Measurements from ENCODE around the gene MAL. TPM values are rescaled to one million over a fixed set of nuclear protein-coding genes. Genes with fewer than 3 reads are reported as not detected.

MAL gene
- polyA plus RNA-seq, 3 donors: 271 to 300 (median 279) TPM

DNA sequence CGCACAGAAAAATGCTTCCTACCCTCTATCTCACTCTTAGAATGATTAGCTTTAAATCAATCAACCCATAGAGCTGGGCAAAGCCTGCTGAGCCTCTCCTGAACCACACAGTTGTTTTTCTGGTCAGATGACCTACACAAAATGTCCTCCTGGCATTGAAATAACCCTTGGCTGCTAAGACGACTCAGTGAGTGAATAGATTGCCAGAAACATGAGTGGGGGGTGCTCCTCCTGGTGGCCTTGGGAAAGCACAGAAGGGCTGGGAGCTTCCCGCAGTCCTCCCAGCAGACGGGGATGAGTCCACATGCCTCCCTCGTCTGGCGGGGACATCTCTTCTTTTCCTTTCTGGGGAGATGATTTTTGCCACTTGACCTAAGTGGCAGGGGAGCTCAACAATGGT, 14.9 kb downstream of the MAL start:
- DNase-seq (ENCODE audit: extremely low read depth in 1 of 11, low read depth in 9 of 11, low spot score in 4 of 11): no peak

DNA sequence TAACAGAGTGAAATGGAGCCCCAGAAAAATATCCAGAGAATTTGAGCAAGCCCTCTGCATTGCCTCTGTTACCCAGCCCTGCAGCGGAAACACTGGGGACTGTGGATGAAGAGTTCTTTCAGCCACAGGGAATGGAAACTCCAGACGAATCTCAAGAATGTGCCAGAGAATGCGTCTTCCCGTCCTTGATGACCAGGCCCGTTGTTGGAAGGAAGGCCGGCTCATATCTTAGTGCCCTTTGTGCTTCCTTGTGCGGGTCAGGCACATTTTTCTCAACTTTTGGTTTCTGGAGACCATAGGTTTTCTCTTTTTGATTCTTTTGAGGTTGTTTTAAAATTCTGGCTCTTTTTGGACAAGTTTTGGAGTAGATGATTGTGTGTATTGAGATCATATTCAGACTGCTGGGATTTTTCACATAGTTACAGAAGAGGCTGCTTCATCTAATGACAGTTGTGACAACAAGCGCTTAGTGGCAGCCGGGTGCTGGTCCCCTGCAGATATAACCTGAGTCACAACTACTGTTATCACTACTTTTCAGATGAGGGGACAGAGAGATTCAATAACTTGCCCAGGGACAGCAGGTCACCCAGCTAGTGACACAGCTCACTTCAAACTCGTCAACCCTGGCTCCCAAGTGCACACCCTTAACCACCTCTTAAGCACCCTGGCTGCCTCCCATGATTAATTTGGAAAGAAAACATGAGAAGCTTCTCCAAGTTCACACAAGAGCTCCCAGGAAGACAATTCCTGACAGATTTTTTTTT, 15.7 kb downstream of the MAL start:
- DNase-seq (ENCODE audit: extremely low read depth in 1 of 11, low read depth in 9 of 11, low spot score in 4 of 11): no peak

DNA sequence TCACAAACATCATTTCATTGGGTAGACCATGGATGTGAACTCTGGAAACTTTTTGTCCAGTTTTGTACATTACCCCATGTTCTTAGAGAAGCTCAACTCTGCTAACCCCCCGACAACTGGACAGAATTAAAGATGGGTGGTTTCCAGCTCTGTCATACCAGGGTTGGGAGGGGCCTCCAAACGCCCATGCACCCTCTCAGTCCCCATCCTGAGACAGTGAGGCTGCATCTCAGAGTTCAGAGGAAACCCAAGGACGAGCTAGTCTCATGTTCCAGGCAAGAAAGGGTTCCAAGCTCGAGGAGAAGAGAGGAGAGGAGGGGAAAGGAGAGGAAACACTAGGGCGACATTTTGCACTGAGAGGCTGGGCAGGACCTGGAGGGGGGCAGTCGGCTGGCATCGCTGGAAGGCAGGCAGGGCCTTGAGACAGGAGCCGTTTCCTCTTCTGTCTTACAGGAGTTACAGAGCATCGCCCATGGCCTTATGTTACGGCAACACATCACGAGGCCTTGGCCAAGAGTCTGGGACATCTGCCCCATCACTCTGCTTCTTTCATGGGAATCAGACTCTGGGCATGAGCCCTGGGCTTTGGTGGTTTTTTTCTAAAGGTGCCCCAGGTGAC, 16.4 kb downstream of the MAL start:
- DNase-seq (ENCODE audit: extremely low read depth in 1 of 11, low read depth in 9 of 11, low spot score in 4 of 11): no peak

DNA sequence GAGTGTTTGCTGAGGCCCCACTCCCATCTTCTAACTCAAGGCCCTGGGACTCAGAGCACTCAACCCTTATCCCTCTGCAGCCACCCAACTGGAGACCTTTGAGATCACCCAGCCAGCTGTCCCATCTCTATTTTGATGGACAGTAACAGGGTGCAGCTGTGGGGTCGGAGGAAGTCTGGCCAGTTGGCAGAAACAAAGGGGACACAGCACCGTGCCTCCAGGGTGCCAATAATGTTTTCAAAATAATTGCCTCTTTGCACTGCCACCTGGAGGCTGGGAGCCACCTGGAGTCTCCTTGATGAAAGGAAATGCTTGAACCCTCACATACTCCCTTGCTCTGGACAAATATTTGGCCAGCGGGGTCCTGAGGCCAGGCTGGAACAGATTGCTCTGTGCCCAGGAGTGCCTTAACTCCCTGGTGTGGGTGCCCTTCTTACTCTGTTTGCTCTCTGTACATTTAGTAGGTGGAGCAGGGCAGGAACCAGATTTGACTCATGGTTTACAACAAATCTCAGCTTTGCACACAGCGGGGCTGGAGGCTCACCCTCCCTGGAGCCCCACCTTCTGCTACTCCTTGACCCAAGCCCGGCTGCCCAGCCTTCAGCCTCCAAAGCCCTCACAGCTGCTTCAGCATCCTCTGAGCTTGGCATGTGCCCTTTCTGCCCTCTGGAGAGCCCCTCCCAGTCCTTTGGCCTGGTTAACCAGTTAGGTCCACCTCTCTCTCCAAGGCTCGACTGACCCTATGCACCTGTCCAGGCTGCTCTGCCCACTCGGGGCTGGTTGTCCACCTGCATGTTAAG, 17.2 kb downstream of the MAL start:
- DNase-seq (ENCODE audit: extremely low read depth in 1 of 11, low read depth in 9 of 11, low spot score in 4 of 11): no peak

DNA sequence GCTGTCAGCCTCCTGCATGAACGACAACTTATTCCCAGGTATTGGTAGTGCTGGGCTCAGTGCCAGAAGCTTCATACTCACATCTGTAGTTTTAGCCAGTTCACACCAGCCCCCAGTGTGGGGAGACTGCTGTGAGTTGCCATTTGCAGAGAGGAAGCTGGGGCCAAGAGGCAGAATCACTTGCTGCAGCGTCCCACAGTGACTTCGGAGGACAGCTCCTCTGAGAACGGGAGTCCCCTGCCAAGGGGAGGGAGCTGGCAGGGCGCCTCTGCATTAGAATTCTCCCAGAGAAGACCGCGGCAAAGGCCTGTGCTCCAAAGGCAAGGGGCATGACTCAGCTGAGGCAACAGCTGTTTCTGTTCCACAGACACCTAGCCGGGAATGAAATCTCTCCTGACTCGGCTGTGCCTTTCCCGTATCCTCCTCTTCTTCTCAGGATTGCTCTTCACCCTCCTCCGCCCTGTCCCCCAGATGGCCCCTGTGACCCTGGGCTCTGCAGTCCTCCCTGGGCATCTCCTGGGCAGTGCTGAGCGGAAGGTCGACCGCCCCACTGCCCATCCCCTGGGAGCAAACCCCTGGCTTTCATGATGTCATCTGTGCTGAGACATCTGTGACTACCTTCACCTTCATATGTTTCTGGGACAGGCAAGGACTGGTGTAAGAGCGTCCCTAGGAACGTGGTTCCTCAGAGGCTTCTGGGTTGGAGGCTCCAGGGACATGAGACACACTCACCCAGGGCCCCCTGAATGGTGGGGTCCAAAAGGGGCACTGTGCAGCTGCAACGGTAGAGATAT, 18.0 kb downstream of the MAL start:
- DNase-seq (ENCODE audit: extremely low read depth in 1 of 11, low read depth in 9 of 11, low spot score in 4 of 11): no peak

DNA sequence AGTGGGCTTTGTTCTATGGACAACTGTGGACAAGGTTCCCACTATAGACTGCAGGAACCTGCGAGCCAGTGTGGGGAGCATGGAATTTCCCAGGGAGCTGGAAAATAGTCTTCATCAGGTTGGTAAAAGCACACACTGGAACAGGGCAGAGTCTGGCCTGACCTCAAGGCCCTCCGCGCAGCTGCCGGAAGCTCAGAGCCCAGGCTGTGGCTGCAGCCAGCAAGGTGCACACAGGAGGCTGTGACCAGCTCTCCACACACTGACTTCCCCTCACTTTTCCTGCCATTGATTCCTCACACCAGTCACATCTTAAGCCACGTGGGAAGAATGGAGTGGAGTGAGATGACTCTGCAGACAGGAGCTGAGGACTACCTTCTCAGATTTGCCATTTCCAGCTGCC, 19.1 kb downstream of the MAL start:
- no peak for DNase-seq (ENCODE audit: extremely low read depth in 1 of 11, low read depth in 9 of 11, low spot score in 4 of 11)

DNA sequence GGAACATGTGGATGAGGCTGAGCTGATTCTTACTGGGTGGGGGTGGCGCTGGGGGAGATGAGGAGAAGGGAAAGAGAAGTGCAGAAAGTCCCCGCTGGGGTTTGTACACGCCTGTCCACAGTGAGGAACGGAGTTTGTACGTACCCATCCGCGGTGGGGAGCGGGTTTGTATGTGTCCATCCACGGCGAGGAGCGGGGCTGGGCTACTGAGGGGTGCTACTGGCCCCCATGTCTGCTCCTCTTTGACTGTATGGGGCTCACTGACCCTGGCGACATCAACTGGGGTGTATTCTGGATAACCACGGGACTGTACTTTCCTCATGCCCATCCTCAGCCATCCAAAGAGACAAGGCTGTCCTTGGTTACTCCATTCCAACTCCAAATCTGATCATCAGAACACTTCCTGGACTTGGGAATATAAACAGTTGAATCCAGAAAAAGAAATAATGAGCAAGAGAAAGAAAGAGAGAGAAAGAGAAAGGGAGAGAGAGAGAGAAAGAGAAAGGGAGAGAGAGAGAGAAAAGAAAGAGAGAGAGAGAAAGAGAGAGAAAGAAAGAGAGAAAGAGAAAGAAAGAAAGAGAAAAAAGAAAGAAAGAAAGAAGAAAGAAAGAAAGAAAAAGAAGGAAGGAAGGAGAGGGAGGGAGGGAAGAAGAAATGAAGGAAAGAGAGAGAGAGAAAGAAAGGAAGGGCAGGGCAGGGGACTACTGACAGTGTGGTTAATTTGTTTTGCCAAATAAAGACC, 21.0 kb downstream of the MAL start:
- DNase-seq (ENCODE audit: extremely low read depth in 1 of 11, low read depth in 9 of 11, low spot score in 4 of 11): no peak

DNA sequence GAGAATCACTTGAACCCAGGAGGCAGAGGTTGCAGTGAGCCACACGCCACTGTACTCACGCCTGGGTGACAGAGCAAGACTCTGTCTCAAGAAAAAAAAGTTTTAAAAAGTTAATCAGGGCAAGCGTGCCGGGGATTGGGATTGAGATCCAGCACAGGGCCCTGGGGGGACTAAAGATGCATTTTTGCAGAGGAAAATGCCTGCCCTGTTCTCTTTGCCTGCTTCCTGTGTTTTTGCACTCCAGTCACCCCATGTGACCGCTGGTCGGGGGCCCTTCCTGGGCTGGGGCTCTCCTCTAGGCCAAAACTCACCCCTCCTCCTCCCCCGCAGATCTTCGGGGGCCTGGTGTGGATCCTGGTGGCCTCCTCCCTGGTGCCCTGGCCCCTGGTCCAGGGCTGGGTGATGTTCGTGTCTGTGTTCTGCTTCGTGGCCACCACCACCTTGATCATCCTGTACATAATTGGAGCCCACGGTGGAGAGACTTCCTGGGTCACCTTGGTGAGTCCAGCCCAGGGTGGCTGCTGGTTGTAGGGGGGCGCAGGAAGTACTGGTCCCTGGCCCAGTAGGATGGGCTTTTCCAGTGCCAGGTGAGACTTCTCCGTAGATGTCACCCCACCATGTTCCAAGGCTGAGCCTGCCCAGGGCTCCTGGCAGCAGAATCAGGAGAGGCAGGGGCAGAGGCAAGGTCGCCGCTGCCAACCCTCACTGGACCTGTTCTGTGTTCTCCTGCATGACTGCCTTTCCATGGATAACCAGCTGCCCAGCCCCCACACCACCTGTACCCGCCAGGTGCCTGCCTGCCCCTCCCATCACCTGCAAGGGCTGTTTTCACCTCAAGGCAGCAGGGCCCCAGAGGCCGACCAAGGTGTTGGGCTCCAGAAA, 22.4 kb downstream of the MAL start:
- DNase-seq (ENCODE audit: extremely low read depth in 1 of 11, low read depth in 9 of 11, low spot score in 4 of 11): no peak

GRCh38 chr2:95048825-95049682, 23.5 kb downstream of the MAL start:
- no peak for DNase-seq (ENCODE audit: extremely low read depth in 1 of 11, low read depth in 9 of 11, low spot score in 4 of 11)

GRCh38 chr2:95049683-95049955, 24.1 kb downstream of the MAL start:
- DNase-seq (ENCODE audit: extremely low read depth in 1 of 11, low read depth in 9 of 11, low spot score in 4 of 11): no peak

DNA sequence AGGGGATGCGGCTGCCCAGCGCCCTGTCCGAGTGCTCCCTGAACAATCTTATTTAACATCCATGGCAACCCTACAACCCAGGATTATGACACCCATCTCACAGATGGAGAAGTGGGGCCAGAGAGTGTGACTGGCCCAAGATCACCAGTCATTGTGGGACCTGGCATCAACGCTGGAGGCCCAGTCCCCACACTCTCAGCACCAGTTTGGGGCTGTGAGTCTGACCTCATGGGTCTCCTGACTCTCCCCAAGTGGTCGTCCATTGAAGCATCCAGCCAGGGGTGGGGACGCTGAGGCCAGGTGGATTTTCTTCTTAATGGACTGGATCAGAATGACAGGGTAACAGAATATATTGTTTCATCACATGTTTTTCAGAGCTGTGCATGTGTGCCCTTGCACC, 24.5 kb downstream of the MAL start:
- no peak for DNase-seq (ENCODE audit: extremely low read depth in 1 of 11, low read depth in 9 of 11, low spot score in 4 of 11)

DNA sequence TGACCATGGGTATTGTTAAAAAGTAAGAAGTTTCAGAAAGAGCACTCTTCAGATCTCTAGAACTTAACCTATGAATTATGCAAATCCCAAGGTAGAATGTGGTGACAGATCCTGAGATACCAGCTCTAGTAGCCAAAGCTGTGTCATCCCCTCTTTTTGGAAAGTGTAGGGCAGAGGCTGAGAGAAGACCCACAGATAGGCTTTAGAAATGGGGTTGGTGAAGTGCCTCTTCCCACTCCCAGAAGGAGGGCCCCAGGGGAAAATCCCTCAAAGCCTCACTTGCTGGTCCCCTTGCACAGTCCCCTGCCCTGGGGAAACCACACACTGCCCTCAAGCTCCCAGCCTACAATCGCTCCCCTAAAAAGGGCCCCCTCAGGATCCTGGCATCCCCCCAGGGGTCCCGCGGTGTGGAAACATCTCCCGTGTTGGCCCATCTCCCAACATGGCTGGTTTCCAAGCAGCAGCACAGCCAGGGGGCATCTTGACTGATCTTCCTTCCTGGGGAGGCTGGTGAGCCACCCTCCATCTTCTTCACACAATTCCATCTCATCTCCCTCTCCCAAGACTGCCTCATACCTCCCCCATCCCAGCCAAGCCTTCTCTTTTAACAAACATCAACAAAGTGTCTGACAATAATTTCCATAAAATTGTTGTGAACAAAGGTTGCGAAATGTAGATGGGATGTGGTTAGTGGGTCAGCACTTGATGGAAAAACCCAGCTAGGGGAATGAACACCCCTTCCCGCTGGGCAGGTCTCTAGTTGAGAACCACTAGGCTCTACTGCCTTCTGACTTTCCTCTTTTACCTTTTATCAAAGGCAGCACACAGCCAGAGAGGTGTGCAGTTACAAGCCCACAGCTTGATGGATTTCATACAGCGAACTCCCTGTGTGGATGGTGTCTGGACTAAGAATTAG, 25.1 kb downstream of the MAL start:
- no peak for DNase-seq (ENCODE audit: extremely low read depth in 1 of 11, low read depth in 9 of 11, low spot score in 4 of 11)

- DNase-seq (ENCODE audit: extremely low read depth in 1 of 11, low read depth in 9 of 11, low spot score in 4 of 11): no peak
Measured at GRCh38 chr2:95051626-95052025, 26.1 kb downstream of the MAL start.

GRCh38 chr2:95052307-95052706, 26.8 kb downstream of the MAL start:
- peak in 4 of 11 donors; percentile 29 to 59 (median 48) for DNase-seq (ENCODE audit: extremely low read depth in 1 of 11, low read depth in 9 of 11, low spot score in 4 of 11)

- DNase-seq (ENCODE audit: extremely low read depth in 1 of 11, low read depth in 9 of 11, low spot score in 4 of 11): no peak
Measured at GRCh38 chr2:95052804-95053479, 27.4 kb downstream of the MAL start.

DNA sequence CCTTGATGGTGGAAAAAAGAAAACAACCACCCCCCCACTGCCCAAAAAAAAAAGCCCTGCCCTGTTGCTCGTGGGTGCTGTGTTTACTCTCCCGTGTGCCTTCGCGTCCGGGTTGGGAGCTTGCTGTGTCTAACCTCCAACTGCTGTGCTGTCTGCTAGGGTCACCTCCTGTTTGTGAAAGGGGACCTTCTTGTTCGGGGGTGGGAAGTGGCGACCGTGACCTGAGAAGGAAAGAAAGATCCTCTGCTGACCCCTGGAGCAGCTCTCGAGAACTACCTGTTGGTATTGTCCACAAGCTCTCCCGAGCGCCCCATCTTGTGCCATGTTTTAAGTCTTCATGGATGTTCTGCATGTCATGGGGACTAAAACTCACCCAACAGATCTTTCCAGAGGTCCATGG, 28.0 kb downstream of the MAL start:
- no peak for DNase-seq (ENCODE audit: extremely low read depth in 1 of 11, low read depth in 9 of 11, low spot score in 4 of 11)

Data from renal cortex interstitium (tissue), 11 donors.